NCI-H510A (cell line): ENCODE data around the gene C1QB.
"Not testable (repeated sequence)": the region's sequence is repeated elsewhere in the genome, so short reads cannot be mapped to it uniquely, and the experiment has no call there.

Experiments used
- DNase-seq: peaks from one replicate; lab custom pipeline; 2025; lab: John Stamatoyannopoulos, UW

Gene C1QB

DNA sequence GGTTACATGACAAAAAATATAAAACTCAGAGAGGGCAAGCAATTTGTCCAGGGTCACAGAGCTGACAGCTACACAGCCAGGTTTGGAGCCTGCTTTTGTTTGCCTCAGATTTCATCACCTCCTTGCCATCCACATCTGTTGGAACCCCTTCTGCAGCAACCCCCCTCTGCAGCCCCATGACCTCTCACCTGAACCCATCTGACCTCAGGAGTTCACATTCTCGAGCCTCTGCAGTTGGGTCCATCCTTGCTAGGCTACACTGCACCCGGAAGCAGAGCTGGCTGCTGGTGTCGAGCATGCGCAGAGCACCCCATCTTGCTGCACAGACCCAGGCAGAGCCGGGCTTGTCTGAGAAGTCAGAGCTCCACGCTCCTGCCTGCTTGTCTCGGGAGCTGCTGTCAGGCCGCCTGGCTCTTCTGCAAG lies 10.0 kb downstream of the C1QB start:
- DNase-seq, result no peak

DNA sequence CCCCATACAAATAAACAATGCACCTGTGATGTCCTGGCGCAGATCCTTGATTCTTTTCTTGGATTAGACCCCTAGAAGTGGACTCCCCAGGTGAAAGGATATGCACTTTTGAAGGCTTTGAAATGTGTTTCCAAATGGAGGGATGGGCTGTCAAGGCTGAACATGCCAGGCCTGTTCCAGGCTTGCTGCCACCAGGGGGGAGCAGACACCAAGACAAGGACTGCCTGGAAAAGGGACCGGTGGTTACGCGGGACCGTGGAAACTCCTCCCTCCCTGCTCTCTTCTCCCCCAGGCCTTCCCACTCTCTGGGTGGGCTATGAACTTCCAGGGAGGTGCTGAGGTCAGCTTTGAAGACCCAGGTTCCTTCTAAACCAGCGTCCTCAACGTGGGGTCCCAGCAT lies 12.7 kb downstream of the C1QB start:
- no peak for DNase-seq

DNA sequence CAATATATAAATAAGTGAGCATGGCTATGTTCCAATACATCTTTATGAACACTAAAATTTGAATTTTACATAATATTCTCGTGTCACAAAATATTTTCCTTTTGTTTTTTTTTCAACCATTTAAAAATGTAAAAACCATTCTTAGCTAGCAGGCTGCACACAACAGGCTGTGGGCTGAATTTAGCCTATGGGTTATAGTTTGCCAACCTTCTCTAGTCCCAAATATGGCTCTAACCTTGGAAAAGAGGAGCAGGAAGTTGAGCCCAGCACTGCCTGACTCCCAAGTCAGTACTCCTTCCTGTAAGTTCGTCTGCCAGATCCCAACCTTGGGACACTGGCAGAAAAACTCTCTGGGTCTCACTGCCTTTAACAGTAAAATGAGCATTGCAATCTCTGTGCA lies 13.4 kb downstream of the C1QB start:
- DNase-seq, result no peak

DNA sequence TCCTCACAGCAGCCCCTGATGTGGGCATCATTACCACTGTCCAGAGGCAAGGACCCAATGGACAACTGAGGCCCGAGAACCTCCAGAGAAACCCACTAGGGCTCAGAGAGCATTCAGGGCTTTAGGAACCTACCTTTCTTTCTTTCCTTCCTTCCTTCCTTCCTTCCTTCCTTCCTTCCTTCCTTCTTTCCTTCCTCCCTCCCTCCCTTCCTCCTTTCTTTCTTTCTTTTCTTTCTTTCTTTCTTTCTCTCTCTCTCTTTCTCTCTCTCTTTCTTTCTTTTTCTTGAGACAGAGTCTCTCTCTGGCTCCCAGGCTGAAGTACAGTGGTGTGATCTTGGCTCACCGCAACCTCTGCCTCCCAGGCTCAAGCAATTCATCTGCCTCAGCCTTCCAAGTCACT lies 15.8 kb downstream of the C1QB start:
- DNase-seq, result not testable (repeated sequence)

DNA sequence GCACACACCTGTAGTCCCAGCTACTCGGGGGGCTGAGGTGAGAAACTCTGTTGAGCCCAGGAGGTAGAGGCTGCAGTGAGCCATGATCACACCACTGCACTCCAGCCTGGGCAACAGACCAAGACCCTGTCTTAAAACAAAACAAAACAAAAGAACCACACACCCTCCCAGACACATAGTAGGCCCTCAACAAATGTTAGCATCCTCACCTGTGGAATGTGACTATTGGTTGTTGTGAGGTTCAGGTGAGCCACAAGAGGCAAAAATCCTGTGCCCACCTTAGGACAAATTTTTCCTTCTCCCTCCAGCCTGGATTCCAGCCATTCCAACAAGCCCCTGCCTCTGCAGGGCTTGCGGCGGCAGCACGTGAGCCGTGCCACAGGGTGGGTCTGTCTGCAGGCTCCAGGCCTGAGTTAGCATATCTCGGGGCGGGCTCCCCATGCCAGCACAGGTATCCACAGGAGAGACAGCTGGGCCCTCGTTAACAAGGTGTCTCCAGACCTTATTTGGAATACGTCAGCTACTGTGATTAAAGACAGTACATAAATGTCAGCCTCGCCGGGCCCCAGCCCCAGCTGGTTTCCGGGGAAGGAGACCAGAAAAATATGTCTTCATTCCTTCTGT lies 17.4 kb downstream of the C1QB start:
- no peak for DNase-seq

DNA sequence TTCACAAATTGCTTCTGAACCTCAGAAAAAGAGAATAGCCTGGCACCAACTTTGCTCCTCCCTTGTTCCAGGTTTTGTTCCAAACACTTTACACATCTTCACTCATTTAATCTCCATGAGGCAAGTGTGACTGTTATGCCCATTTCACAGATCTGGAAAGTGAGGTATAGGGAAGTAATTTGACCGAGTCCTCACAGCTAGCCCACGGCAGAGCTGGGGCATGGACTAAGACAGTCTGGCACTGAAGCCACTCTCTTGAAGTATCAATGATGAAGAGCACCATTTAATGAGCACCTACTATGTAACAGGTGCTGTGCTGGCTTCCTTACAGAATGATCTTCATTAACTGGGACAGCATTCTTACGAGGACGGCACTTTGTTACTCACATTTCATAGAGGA lies 19.0 kb downstream of the C1QB start:
- DNase-seq, result no peak

DNA sequence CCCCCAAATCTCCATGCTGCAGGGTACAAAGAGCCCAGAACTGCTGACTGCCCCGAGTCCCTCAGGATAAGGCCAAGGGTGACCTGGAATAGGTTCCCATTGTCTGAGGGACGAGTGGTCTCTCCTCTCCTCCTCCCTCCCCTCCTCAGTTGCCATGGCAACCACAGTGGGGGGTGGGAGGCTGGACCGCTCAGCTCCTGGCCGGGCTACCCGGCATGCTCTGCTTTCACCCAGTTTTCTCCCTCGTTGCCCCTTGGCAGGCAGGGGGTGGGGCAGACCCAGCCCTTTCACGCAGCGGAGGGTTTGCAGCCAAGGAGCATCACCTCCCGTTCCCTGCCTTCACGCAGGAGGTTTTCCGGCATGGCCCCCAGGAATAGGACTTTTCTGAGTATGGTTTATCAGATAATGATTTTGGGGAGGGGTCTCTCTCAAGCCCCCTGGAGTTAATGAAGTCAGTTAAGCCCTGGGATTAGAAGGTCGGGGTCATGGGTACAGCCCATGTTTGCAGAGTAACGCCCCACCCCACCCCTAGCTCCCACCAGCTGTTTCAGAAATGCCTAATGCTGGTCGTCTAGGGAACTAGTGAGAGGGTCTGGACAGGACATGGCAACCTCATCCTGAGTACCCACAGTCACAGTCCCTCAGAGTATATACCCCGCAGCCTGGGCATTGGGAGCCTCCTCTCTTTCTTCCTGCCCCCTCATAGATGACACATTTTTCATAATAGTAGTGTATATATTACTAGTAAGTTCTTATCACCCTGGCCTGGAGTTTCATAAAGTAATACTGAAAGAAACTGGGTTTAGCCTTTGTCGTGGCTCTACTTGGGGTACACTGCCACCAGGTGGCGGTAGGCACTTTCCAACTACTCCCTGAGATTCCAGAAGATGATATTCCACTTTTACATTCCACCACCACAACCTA lies 20.7 kb downstream of the C1QB start:
- DNase-seq, result no peak

DNA sequence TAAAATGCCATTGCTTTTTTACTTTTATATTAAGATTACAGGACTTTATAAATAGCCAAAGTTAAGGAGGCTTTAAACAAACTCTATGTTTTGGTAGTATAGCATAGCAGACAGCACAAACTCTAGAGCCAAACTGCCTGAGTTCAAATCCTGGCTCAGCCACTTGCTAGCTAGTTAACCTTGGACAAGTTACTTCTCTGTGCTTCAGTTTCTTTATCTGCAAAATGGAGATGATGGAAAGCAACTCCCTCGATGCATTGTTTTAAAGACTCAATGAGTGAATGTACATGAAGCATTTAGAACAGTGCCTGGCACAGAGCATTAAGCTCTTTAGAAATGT lies 21.3 kb downstream of the C1QB start:
- DNase-seq, result no peak

DNA sequence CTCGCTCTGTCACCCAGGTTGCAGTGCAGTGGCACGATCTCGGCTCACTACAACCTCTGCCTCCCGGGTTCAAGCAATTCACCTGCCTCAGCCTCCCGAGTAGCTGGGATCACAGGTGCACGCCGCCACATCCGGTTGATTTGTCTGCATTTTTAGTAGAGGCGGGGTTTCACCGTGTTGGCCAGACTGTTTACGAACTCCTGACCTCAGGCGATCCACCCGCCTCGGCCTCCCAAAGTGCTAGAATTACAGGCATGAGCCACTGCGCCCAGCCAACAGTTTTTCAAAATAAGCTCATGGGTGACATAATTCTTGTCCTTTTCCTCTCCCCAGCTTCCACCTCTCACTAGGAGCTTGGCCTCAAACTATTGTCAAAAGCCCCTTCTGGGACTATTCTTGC lies 23.1 kb downstream of the C1QB start:
- not testable (repeated sequence) for DNase-seq

DNA sequence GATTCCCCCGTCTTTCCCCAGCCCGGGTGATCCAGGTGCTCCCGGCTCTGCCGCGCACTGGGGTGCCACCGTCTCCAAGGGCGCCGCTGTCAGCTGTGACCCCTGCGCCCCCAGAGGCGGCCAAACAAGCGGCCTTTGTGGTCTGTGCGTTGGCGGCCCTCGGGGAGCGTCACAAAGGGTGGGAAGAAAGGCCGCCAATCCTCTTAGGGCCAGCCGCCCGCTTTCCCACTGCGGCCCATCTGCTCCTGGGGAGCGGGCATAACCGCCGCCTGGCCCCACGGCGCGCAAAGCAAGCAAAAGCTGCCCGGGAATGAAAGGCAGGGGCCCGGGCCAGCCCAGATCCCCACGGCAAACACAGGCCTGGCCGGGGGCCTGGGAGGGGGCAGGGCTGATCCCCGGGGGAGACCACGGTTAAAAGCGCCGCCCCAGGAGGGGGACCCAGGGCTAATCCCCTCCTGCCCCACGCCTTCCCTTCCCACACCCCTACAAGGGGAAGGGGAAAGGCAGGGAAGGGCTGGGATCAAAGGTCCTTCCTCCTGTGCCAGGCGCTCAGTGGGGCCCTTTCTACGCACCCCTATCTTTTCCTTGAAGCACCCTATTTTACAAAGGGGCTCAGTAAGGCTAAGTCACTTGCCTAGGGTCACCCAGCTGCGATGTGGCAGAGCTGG lies 24.0 kb downstream of the C1QB start:
- no peak for DNase-seq

DNA sequence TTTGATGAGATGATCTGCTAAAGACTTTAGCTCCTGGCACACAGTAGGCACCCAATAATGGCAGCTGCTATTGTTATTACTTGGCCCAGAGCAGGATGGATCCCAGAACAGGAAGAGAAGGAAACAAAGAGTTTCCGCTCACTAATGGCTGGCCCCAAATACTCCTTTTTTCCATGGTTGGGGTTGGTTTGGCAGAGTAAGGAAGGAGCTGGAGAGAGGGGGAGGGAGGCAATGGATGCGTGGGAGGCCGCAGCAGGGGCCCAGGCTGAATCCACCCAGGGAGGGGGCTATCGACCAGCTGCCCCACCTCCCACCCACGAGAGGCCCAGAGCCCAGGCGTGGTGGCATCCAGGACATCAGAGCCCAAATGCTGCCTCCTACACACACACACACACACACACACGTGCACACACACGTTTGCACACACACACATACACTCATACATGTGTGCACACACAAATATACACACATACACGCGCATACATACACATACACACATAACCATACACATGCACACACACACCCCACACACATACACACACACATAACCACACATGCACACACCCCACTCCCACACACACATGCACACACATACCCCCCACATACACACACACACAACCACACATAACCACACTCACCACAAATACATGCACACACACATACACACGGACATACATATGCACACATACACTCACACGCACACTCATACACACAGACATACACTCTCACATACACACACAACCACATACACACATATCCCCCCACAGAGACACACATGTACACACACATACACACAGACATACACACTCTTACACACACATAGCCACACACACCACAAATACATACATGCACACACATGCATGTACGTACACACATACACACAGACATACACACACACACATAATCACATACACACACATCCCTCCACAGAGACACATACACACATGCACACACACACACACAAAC lies 25.2 kb downstream of the C1QB start:
- no peak for DNase-seq

DNA sequence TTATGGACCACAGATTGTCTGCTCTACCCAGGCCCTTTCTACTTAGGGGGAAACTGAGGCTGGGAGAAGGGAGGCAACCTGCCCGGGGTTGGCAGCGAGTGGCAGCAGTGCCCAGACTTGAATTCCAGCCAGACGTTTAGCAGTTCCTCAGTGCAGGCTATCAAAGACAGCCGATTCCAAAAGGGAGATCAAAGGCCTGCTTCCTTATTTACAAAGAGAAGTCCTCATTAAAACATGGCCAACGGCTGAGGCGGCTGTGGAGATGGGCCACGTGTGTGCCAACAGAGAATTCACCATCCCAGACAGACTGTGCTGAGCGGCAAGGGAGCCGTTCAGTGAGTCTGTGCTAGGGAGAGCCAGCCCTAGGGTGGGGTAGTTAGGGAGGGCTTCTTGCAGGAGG lies 27.7 kb downstream of the C1QB start:
- no peak for DNase-seq

DNA sequence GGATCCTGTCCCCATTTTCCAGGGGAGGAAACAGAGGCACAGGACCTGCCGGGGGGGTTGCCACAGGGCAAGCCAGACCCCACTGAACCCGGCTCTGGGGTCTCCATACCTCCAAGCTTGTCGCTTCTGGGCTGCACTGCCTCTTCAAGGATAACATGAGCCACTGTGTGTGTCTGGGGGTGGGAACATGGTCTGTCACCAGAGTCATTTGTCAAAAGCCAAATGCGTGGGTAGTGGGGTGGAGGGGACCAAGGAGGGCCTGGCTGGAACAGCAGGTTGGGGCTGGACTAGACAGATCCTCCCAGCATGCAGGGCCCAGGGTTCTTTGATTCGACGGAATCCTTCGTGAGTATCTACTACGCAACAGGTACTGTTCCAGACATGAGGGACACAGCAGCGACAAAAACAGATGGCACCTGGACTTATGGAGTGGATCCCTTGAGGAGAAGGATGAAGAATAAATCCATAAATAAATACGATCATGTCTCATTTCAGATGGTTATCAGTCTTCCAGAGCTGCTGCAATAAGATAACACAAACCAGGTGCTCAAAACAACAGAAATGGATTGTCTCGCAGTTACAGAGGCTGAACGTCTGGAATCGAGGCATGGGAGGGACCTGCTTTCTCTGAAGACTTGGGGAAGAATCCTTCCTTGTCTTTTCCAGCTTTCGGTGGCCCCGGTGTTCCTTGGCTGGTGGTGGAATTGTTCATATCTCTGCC lies 28.7 kb downstream of the C1QB start:
- no peak for DNase-seq

DNA sequence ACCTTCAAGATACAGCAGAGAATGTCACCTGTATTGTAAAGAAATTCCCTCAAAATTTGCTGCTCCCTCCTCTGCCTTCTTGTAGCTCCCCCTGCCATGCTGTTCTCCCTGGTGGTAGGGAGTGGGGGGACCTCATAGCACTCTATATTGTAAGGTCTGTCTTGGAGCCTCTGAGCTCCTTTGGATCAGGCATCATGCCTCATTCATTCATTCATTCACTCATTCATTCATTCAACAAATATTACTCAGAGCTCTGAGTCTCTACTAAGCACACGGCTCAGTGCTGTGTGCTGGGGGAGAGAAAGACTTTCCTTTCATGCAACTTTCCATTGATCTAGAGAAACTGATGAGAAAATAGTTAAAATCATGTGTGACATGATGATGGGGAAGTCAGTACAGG lies 30.5 kb downstream of the C1QB start:
- no peak for DNase-seq

DNA sequence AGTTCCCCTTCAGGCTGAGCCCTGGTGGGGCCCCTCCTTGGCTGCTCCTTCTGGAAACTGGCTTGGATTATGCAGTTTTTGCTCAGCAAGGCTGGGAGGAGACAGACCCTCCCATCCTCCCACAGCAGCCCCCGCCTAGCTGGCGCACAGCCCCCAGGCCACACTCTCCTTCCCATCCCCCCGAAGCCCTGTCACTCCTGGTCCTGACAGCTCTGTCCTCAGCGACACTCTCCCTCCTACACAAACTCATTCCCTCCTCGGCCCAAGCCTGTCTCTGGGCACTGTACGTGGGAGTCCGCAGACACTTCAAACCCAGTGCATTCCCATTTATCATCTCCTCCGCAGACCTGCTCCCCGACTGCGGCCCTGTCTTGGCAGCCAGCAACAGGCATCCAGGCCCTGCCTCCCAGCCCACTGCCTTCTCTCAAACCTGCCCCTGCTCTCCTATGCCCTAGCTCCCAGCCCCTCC lies 32.6 kb downstream of the C1QB start:
- DNase-seq, result no peak

DNA sequence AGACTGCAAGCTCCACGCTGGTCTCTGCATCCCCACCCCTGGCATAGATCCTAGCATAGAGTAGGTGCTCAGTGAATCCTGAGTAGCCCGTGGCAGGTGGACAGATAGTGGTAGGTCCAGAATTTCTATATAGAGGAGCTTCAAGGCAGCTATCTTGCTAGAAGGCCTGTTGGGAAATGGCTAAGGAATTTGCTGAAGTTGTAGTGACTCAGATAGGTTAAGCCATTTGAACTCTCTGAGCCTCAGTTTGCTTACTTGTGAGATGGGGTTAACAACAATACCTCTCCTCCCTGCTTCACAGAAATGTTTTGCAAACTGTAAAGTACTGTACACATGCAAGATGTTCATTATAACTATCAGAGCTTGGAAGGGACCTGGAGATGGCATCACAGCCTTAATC lies 34.2 kb downstream of the C1QB start:
- no peak for DNase-seq

DNA sequence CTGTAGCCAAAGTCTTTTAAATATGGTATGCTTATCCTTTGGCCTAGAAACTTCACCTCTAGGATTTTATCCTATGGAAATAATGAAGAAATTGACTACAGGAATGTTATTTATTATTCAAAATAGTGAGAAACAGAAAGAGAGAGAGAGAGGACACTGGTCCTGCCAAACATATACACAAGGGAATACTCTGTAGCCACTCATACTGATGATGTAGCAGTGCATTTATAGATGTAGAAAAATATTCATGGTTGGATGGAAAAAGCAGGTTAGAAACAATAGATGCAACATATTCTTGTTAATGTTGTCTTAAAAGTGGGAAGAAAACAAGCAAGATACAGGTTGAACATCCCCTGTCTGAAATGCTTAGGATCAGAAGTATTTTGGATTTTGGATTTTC lies 35.4 kb downstream of the C1QB start:
- DNase-seq, result no peak

DNA sequence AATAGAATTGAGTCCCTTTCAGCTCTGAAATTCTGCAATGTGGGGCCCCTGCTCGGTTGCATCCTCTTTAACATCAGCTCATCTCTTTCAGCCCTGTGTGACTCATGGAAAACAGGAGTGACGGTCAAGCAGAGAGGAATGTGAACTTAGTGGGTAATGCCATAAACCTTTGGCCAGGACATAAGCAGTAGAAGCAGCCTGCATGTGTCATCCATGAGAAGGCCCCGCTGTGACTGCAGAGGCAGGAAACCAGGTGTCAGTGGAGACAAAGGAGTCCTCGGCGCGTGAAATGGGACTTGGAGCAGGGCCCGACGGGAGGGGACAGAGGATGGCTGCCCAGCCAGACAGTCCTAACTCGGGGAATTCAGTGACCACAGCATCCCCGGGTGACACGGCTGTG lies 36.5 kb downstream of the C1QB start:
- peak; percentile 14 for DNase-seq

DNA sequence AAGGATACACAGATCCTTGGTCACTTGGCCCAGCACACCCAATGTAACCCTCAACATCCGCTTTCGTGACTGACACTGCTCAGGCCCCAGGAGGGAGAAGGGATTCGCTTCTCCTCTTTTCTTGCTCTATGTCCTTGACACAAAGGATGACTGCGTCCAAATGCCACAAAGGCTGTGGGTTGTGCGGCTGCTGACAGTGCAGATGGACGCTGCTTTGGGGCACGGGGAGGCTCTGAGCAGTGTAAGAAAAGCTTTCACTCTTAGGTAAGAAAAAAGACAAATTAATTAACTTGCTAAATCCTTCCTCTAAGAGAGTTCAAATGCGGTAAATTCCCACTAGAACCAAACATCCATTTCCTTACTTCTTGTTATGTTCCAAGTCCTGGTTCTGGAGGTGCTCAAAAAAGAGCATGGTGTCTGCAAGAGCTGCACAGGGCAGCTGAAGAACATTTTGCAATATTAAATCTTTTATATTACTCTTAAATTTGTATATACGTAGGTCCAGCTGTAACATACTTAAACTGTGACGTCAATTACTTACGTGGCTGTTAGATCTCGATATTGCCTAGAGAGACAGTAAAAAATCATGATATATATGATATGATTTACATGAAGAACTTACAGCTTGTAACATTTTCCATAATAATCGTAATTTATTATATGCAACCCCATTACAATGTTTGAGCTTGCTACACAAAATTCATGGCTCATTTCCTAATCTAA lies 38.2 kb downstream of the C1QB start:
- no peak for DNase-seq

DNA sequence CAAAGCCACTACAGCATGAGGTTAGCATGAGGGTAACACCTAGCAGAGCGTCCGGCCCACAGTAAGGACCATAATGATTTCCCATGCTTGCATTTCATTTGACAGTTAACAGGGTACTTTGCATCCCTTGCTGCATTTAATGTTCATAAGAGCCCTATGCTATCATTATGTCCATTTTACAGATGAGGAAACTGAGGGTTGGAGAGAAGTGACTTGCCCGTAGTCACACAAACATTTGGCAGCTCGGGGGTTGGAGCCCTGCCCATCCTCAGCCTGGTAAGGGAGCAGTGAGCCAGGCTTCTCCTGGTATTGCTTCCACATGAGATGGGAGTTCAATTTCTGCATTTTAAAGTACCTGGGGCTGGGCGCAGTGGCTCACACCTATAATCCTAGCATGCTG lies 41.1 kb downstream of the C1QB start:
- DNase-seq, result no peak

DNA sequence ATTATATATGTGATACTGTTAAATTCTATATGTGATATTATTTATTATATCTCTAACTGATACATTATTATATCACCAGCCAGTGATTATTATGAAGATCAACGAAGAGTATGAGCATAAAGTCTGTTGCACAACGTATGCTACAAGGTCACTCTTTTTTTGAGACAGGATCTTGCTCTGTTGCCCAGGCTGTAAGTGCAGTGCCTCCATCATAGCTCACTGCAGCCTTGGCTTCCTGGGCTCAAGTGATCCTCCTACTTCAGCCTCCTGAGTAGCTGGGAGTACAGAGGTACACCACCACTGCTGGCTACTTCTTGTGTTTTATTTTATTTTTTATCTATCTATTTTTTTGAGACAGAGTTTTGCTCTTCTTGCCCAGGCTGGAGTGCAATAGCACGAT lies 43.6 kb downstream of the C1QB start:
- DNase-seq, result no peak
